ENCODE results near the gene DYNC2H1.
"Not testable (repeated sequence)": the region's sequence is repeated elsewhere in the genome, so short reads cannot be mapped to it uniquely, and the experiment has no call there.

GRCh38 chr11:103141986-103142385 lies 32.8 kb downstream of the DYNC2H1 start:
- TF ChIP-seq, protein P1, sequence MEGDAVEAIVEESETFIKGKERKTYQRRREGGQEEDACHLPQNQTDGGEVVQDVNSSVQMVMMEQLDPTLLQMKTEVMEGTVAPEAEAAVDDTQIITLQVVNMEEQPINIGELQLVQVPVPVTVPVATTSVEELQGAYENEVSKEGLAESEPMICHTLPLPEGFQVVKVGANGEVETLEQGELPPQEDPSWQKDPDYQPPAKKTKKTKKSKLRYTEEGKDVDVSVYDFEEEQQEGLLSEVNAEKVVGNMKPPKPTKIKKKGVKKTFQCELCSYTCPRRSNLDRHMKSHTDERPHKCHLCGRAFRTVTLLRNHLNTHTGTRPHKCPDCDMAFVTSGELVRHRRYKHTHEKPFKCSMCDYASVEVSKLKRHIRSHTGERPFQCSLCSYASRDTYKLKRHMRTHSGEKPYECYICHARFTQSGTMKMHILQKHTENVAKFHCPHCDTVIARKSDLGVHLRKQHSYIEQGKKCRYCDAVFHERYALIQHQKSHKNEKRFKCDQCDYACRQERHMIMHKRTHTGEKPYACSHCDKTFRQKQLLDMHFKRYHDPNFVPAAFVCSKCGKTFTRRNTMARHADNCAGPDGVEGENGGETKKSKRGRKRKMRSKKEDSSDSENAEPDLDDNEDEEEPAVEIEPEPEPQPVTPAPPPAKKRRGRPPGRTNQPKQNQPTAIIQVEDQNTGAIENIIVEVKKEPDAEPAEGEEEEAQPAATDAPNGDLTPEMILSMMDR (tag by site-specific recombination; IDR thresholded peaks at IDR 0.05): not testable (repeated sequence)
- not testable (repeated sequence) for TF ChIP-seq MYNN (tag by site-specific recombination; IDR thresholded peaks at IDR 0.05; ENCODE audit: borderline replicate concordance)
